Activated CD4-positive, alpha-beta T cell treated with anti-CD3 and anti-CD28 coated beads, Interleukin-2, Interleukin-4, amounts not matched to agents 100 ng/mL and 50 ng/mL, durations not matched to agents 16 hours and 8 hours (primary cell): ENCODE measurements around the gene PCP4L1.
"Not testable (repeated sequence)": the region's sequence is repeated elsewhere in the genome, so short reads cannot be mapped to it uniquely, and the experiment has no call there.

Source experiments
- DNase-seq: peaks from one replicate; pipeline ENCODE4 v3.0.0-alpha.2; 2020; ENCODE audit warnings: low spot score

The PCP4L1 gene

DNA sequence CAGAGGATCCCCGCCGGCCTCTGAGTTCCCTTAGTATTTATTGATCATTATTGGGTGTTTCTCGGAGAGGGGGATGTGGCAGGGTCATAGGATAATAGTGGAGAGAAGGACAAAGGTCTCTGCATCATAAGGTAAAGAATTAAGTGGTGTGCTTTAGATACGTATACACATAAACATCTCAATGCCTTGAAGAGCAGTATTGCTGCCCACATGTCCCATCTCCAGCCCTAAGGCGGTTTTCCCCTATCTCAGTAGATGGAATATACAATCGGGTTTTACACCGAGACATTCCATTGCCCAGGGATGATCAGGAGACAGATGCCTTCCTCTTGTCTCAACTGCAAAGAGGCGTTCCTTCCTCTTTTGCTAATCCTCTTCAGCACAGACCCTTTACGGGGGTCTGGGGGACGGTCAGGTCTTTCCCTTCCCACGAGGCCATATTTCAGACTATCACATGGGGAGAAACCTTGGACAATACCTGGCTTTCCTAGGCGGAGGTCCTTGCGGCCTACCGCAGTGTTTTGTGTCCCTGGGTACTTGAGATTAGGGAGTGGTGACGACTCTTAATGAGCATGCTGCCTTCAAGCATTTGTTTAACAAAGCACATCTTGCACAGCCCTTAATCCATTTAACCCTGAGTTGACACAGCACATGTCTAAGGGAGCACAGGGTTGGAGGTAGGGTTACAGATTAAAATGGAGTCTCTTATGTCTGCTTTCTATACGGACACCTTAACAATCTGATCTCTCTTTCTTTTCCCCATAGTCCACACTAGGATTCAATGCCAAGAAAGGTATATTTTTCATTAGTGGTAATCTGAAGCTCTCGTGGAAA is 57.5 kb downstream of the PCP4L1 start:
- not testable (repeated sequence) for DNase-seq

DNA sequence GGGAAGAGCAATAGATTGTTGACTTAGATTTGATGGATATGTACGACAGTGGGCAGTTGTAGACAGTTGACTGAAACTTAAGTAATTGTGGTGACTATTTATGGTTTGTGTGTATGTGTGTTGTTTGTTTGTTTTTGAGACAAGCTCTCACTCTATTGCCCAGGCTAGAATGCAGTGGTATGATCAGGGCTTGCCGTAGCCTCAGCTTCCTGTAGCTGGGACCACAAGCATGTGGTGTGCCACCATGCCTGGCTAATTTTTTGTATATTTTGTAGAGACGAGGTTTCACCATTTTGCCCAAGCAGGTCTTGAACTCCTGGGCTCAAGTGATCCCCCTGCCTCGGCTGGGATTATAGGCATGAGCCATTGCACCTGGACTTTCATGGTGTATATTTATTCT is 65.5 kb downstream of the PCP4L1 start:
- no peak for DNase-seq

GRCh38 chr1:161330346-161330745 is 71.8 kb downstream of the PCP4L1 start:
- DNase-seq, result no peak

DNA sequence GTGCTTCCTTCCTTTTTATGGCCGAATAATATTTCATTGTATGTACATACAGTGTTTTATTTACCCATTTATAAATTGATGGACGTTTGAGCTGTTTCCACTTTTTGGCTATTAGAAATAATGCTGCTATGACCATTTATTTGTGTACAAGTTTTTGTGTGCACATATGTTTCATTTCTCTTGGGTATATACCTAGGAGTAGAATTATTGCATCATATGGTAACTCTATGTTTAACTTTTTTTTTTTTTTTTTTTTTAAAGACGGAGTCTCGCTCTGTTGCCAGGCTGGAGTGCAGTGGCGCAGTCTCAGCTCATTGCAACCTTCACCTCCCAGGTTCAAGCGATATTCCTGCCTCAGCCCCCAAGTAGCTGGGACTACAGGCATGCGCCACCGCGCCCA is 74.6 kb downstream of the PCP4L1 start:
- no peak for DNase-seq
